Measurements from ENCODE around the gene UHRF1.
"Not testable (repeated sequence)": the region's sequence is repeated elsewhere in the genome, so short reads cannot be mapped to it uniquely, and the experiment has no call there.

UHRF1 gene

GRCh38 chr19:4933528-4933927 is 24.2 kb downstream of the UHRF1 start:
- Histone ChIP-seq H3K4ac (ENCODE audit: low read length) (no peak overlapping the region), H2AK5ac (ENCODE audit: low read depth, low read length) (no peak overlapping the region), H4K91ac (ENCODE audit: low read depth, low read length, poor library complexity) (no peak overlapping the region), H3K36me3 (replicated peaks in 1 of 2; ENCODE audit: control insufficient read depth in 2 of 2, insufficient read depth in 2 of 2, low read length in 2 of 2) (peaks cover 49 to 99% of the 10 kb centered on the region in 2 donors), H3K79me1 (ENCODE audit: low read depth, low read length) (peaks cover 13% of the 10 kb centered on the region), H3K9me3 (replicated peaks in 1 of 2; ENCODE audit: control insufficient read depth in 2 of 2, insufficient read depth in 1 of 2, low read depth in 1 of 2, low read length in 2 of 2) (no peaks in the 10 kb centered on the region), H2BK12ac (ENCODE audit: low read length) (no peak overlapping the region), H3K4me3 (ENCODE audit: low read length in 2 of 2) (no peak overlapping the region), H3K18ac (ENCODE audit: low read length) (no peak overlapping the region), H3K4me1 (ENCODE audit: control insufficient read depth in 2 of 2, insufficient read depth in 1 of 2, low read depth in 1 of 2, low read length in 2 of 2) (no peaks in the 10 kb centered on the region), H2BK15ac (ENCODE audit: low read length) (no peak overlapping the region), H2BK120ac (ENCODE audit: low read depth, low read length) (no peak overlapping the region), H3K14ac (ENCODE audit: low read length) (no peak overlapping the region), H4K8ac (ENCODE audit: low read depth, low read length) (no peak overlapping the region), H3K9ac (ENCODE audit: low read depth, low read length, poor library complexity) (no peak overlapping the region), H3K27ac (replicated peaks; ENCODE audit: low read length) (no peak overlapping the region), H2AFZ (ENCODE audit: low read length) (no peak overlapping the region), H3K4me2 (ENCODE audit: insufficient read depth, low read length, poor library complexity, severe bottlenecking) (no peak overlapping the region), H2BK5ac (ENCODE audit: low read length) (no peak overlapping the region), H3K23ac (ENCODE audit: low read depth, low read length, poor library complexity) (no peak overlapping the region), H3K27me3 (ENCODE audit: control insufficient read depth in 3 of 3, insufficient read depth in 3 of 3, low read depth in 1 of 3, low read length in 3 of 3) (peaks cover 0 to 1% (median 0%) of the 10 kb centered on the region in 3 experiments)
- no CpG with 5 or more reads among the region's 7 CpGs for WGBS, 2 donors (ENCODE audit: extremely low coverage in 2 of 2, insufficient read length in 2 of 2, insufficient replicate concordance in 1 of 2)
- no peak for DNase-seq (ENCODE audit: low spot score)

- H2BK5ac ChIP-seq (ENCODE audit: low read length): no peak overlapping the region
- no peak overlapping the region for H2BK120ac ChIP-seq (ENCODE audit: low read depth, low read length)
- peaks cover 43 to 94% of the 10 kb centered on the region in 2 donors for H3K36me3 ChIP-seq (replicated peaks in 1 of 2; ENCODE audit: control insufficient read depth in 2 of 2, insufficient read depth in 2 of 2, low read length in 2 of 2)
- no peaks in the 10 kb centered on the region for H3K9me3 ChIP-seq (replicated peaks in 1 of 2; ENCODE audit: control insufficient read depth in 2 of 2, insufficient read depth in 1 of 2, low read depth in 1 of 2, low read length in 2 of 2)
- no peak overlapping the region for H4K8ac ChIP-seq (ENCODE audit: low read depth, low read length)
- H2BK12ac ChIP-seq (ENCODE audit: low read length): no peak overlapping the region
- H3K4me2 ChIP-seq (ENCODE audit: insufficient read depth, low read length, poor library complexity, severe bottlenecking): no peak overlapping the region
- H2BK15ac ChIP-seq (ENCODE audit: low read length): no peak overlapping the region
- H3K79me1 ChIP-seq (ENCODE audit: low read depth, low read length): peaks cover 10% of the 10 kb centered on the region
- no peak overlapping the region for H3K9ac ChIP-seq (ENCODE audit: low read depth, low read length, poor library complexity)
- H2AK5ac ChIP-seq (ENCODE audit: low read depth, low read length): no peak overlapping the region
- no peak overlapping the region for H3K18ac ChIP-seq (ENCODE audit: low read length)
- H4K91ac ChIP-seq (ENCODE audit: low read depth, low read length, poor library complexity): no peak overlapping the region
- no peaks in the 10 kb centered on the region for H3K4me1 ChIP-seq (ENCODE audit: control insufficient read depth in 2 of 2, insufficient read depth in 1 of 2, low read depth in 1 of 2, low read length in 2 of 2)
- H3K23ac ChIP-seq (ENCODE audit: low read depth, low read length, poor library complexity): no peak overlapping the region
- no peak overlapping the region for H3K14ac ChIP-seq (ENCODE audit: low read length)
- DNase-seq (ENCODE audit: low spot score): no peak
- no peak overlapping the region for H3K4ac ChIP-seq (ENCODE audit: low read length)
- no peak overlapping the region for H3K27ac ChIP-seq (replicated peaks; ENCODE audit: low read length)
- H2AFZ ChIP-seq (ENCODE audit: low read length): no peak overlapping the region
- H3K4me3 ChIP-seq (ENCODE audit: low read length in 2 of 2): no peak overlapping the region
- peaks cover 0 to 1% (median 0%) of the 10 kb centered on the region in 3 experiments for H3K27me3 ChIP-seq (ENCODE audit: control insufficient read depth in 3 of 3, insufficient read depth in 3 of 3, low read depth in 1 of 3, low read length in 3 of 3)
- WGBS, 2 donors (ENCODE audit: extremely low coverage in 2 of 2, insufficient read length in 2 of 2, insufficient replicate concordance in 1 of 2): no CpG with 5 or more reads among the region's 8 CpGs
Measured at GRCh38 chr19:4935444-4935843, 26.1 kb downstream of the UHRF1 start.

GRCh38 chr19:4937060-4937459 is 27.8 kb downstream of the UHRF1 start:
- no peak overlapping the region for H3K23ac ChIP-seq (ENCODE audit: low read depth, low read length, poor library complexity)
- H2AK5ac ChIP-seq (ENCODE audit: low read depth, low read length): no peak overlapping the region
- H2BK12ac ChIP-seq (ENCODE audit: low read length): no peak overlapping the region
- no peak overlapping the region for H2BK120ac ChIP-seq (ENCODE audit: low read depth, low read length)
- H3K18ac ChIP-seq (ENCODE audit: low read length): no peak overlapping the region
- H3K27me3 ChIP-seq (ENCODE audit: control insufficient read depth in 3 of 3, insufficient read depth in 3 of 3, low read depth in 1 of 3, low read length in 3 of 3): peaks cover 0 to 1% (median 0%) of the 10 kb centered on the region in 3 experiments
- no peak overlapping the region for H3K4me3 ChIP-seq (ENCODE audit: low read length in 2 of 2)
- H4K91ac ChIP-seq (ENCODE audit: low read depth, low read length, poor library complexity): no peak overlapping the region
- H3K14ac ChIP-seq (ENCODE audit: low read length): no peak overlapping the region
- no peaks in the 10 kb centered on the region for H3K9me3 ChIP-seq (replicated peaks in 1 of 2; ENCODE audit: control insufficient read depth in 2 of 2, insufficient read depth in 1 of 2, low read depth in 1 of 2, low read length in 2 of 2)
- H3K4ac ChIP-seq (ENCODE audit: low read length): no peak overlapping the region
- H3K36me3 ChIP-seq (replicated peaks in 1 of 2; ENCODE audit: control insufficient read depth in 2 of 2, insufficient read depth in 2 of 2, low read length in 2 of 2): peaks cover 40 to 92% of the 10 kb centered on the region in 2 donors
- no peak overlapping the region for H3K4me2 ChIP-seq (ENCODE audit: insufficient read depth, low read length, poor library complexity, severe bottlenecking)
- peaks cover 10% of the 10 kb centered on the region for H3K79me1 ChIP-seq (ENCODE audit: low read depth, low read length)
- no peak overlapping the region for H2BK5ac ChIP-seq (ENCODE audit: low read length)
- no CpG with 5 or more reads among the region's 7 CpGs for WGBS, 2 donors (ENCODE audit: extremely low coverage in 2 of 2, insufficient read length in 2 of 2, insufficient replicate concordance in 1 of 2)
- no peak overlapping the region for H3K27ac ChIP-seq (replicated peaks; ENCODE audit: low read length)
- no peak overlapping the region for H4K8ac ChIP-seq (ENCODE audit: low read depth, low read length)
- no peaks in the 10 kb centered on the region for H3K4me1 ChIP-seq (ENCODE audit: control insufficient read depth in 2 of 2, insufficient read depth in 1 of 2, low read depth in 1 of 2, low read length in 2 of 2)
- H3K9ac ChIP-seq (ENCODE audit: low read depth, low read length, poor library complexity): no peak overlapping the region
- no peak for DNase-seq (ENCODE audit: low spot score)
- H2AFZ ChIP-seq (ENCODE audit: low read length): no peak overlapping the region
- H2BK15ac ChIP-seq (ENCODE audit: low read length): no peak overlapping the region

- H3K9me3 ChIP-seq (replicated peaks in 1 of 2; ENCODE audit: control insufficient read depth in 2 of 2, insufficient read depth in 1 of 2, low read depth in 1 of 2, low read length in 2 of 2); H3K18ac ChIP-seq (ENCODE audit: low read length); H2BK15ac ChIP-seq (ENCODE audit: low read length); H3K14ac ChIP-seq (ENCODE audit: low read length); H2AFZ ChIP-seq (ENCODE audit: low read length); DNase-seq (ENCODE audit: low spot score); H3K4me1 ChIP-seq (ENCODE audit: control insufficient read depth in 2 of 2, insufficient read depth in 1 of 2, low read depth in 1 of 2, low read length in 2 of 2); H2AK5ac ChIP-seq (ENCODE audit: low read depth, low read length); H3K4me3 ChIP-seq (ENCODE audit: low read length in 2 of 2); H3K27me3 ChIP-seq (ENCODE audit: control insufficient read depth in 3 of 3, insufficient read depth in 3 of 3, low read depth in 1 of 3, low read length in 3 of 3); H3K23ac ChIP-seq (ENCODE audit: low read depth, low read length, poor library complexity); H3K4ac ChIP-seq (ENCODE audit: low read length); H3K9ac ChIP-seq (ENCODE audit: low read depth, low read length, poor library complexity); H2BK120ac ChIP-seq (ENCODE audit: low read depth, low read length); H2BK5ac ChIP-seq (ENCODE audit: low read length); H3K27ac ChIP-seq (replicated peaks; ENCODE audit: low read length); H3K4me2 ChIP-seq (ENCODE audit: insufficient read depth, low read length, poor library complexity, severe bottlenecking); H4K91ac ChIP-seq (ENCODE audit: low read depth, low read length, poor library complexity); H2BK12ac ChIP-seq (ENCODE audit: low read length): not testable (repeated sequence)
- WGBS, 2 donors (ENCODE audit: extremely low coverage in 2 of 2, insufficient read length in 2 of 2, insufficient replicate concordance in 1 of 2): no CpG with 5 or more reads among the region's 4 CpGs
- peaks cover 14% of the 10 kb centered on the region for H3K79me1 ChIP-seq (ENCODE audit: low read depth, low read length)
- peaks cover 35 to 88% of the 10 kb centered on the region in 2 donors for H3K36me3 ChIP-seq (replicated peaks in 1 of 2; ENCODE audit: control insufficient read depth in 2 of 2, insufficient read depth in 2 of 2, low read length in 2 of 2)
- H4K8ac ChIP-seq (ENCODE audit: low read depth, low read length): peak overlapping the region; percentile 43
Measured at GRCh38 chr19:4938461-4938860, 29.2 kb downstream of the UHRF1 start.

All from neuronal stem cell (in vitro differentiated cells).